Measurements from ENCODE around the gene NAGLU. TPM values are rescaled to one million over a fixed set of nuclear protein-coding genes. Genes with fewer than 3 reads are reported as not detected.
"Not testable (repeated sequence)": the region's sequence is repeated elsewhere in the genome, so short reads cannot be mapped to it uniquely, and the experiment has no call there.

The NAGLU gene
- total and polyA plus RNA-seq, 8 donors, result 11.7 to 55.8 (median 21.1) TPM

DNA sequence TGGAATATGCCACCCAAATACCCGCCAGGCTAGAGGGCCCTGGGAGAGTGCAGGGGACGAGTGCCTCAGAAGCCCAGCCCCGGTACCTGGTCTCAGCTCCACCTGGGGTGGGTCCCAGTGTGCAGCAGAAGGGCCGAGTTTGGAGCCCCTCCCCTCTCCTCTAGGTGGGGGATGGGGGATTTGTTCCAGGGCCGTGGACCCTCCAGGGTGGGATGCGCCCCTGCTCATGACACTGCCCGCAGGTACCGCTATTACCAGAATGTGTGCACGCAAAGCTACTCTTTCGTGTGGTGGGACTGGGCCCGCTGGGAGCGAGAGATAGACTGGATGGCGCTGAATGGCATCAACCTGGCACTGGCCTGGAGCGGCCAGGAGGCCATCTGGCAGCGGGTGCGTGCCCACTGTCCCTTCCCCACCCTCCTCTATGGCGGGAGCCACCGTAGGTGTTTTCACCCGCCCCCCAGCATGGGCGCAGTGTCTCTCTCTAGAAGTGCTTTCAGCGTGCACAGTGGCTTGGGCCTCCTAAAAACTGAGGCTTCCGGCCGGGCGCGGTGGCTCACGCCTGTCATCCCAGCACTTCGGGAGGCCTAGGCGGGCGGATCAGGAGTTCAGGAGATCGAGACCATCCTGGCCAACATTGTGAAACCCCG lies 1.2 kb downstream of the NAGLU start:
- 84 to 87% (median 85%) methylated on average over 26 to 31 of the region's 31 CpGs for WGBS, 5 donors
- TF ChIP-seq EP300 (IDR thresholded peaks at IDR 0.05), result no peak
- TF ChIP-seq POLR2AphosphoS5 (IDR thresholded peaks at IDR 0.05), result no peak
- TF ChIP-seq, protein P1, sequence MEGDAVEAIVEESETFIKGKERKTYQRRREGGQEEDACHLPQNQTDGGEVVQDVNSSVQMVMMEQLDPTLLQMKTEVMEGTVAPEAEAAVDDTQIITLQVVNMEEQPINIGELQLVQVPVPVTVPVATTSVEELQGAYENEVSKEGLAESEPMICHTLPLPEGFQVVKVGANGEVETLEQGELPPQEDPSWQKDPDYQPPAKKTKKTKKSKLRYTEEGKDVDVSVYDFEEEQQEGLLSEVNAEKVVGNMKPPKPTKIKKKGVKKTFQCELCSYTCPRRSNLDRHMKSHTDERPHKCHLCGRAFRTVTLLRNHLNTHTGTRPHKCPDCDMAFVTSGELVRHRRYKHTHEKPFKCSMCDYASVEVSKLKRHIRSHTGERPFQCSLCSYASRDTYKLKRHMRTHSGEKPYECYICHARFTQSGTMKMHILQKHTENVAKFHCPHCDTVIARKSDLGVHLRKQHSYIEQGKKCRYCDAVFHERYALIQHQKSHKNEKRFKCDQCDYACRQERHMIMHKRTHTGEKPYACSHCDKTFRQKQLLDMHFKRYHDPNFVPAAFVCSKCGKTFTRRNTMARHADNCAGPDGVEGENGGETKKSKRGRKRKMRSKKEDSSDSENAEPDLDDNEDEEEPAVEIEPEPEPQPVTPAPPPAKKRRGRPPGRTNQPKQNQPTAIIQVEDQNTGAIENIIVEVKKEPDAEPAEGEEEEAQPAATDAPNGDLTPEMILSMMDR (IDR thresholded peaks at IDR 0.05), result no peak
- no peak for TF ChIP-seq POLR2A (IDR thresholded peaks at IDR 0.05)
- Histone ChIP-seq H3K4me3 (peak overlapping the region; percentile 62 to 73 (median 64)), H3K36me3 (peaks cover 25 to 42% (median 37%) of the 10 kb centered on the region in 4 donors), H3K9me3 (no peaks in the 10 kb centered on the region), H3K27ac (peak overlapping the region; percentile 93 to 98 (median 97)), H3K27me3 (no peaks in the 10 kb centered on the region), H3K4me1 (peaks cover 30 to 50% (median 38%) of the 10 kb centered on the region in 4 donors)
- intact Hi-C loops (cut with DNase I; ENCODE audit: low total_unique reads), result no loop called here
- no peak for DNase-seq

DNA sequence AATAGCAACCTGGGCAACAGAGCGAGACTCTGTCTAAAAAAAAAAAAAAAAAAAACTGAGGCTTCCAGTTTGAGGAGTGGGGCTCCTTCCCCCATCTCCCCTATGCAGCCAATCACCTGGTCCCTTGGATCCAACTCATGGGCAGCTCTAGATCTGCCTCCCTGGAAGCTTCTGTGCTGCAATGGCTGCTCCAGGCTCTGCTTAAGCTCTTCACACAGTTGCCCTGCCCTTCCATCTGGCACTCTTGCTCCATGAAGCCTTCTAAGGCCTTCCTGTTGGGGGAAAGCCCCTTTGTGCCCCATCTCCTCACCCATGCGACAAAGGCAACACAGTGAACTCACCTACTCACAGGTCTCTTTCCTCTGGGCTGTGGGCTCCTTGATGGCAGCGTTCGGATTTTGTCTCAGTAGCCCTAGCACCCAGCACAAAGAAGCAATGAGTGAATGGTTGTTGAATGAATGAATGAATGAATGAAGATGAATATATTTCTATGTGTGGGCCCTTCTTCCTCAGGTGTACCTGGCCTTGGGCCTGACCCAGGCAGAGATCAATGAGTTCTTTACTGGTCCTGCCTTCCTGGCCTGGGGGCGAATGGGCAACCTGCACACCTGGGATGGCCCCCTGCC lies 1.9 kb downstream of the NAGLU start:
- Histone ChIP-seq H3K9me3 (no peaks in the 10 kb centered on the region), H3K36me3 (peaks cover 31 to 49% (median 44%) of the 10 kb centered on the region in 4 donors), H3K4me3 (peak overlapping the region in 1 of 4 donors; percentile 64), H3K27ac (peak overlapping the region in 1 of 5 donors; percentile 98), H3K27me3 (no peaks in the 10 kb centered on the region), H3K4me1 (peaks cover 30 to 47% (median 31%) of the 10 kb centered on the region in 4 donors)
- DNase-seq, result no peak
- 89 to 98% (median 96%) methylated on average over 5 of the region's 5 CpGs for WGBS, 5 donors
- intact Hi-C loops (cut with DNase I; ENCODE audit: low total_unique reads), result no loop called here
- no peak for TF ChIP-seq POLR2A (IDR thresholded peaks at IDR 0.05)

DNA sequence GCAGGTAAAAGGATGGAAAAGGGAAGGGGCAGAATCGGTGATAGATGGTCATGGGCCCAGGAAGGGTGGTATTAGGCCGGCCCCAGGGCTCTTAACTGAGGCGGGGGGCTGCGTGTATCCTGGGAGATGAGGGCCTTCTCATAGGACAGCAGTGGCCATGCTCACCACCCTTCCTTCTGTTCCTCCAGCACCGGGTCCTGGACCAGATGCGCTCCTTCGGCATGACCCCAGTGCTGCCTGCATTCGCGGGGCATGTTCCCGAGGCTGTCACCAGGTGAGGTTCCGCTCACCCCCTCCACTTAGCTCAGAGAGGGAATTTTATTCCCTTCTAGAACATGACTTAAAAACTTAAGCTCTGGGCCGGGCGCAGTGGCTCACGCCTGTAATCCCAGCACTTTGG lies 2.4 kb downstream of the NAGLU start:
- 92 to 98% (median 94%) methylated on average over 14 of the region's 14 CpGs for WGBS, 5 donors
- Histone ChIP-seq H3K27me3 (no peaks in the 10 kb centered on the region), H3K4me3 (no peak overlapping the region), H3K4me1 (peaks cover 27 to 47% (median 30%) of the 10 kb centered on the region in 4 donors), H3K36me3 (peaks cover 37 to 54% (median 49%) of the 10 kb centered on the region in 4 donors), H3K9me3 (no peaks in the 10 kb centered on the region), H3K27ac (no peak overlapping the region)
- TF ChIP-seq POLR2A (IDR thresholded peaks at IDR 0.05) (no peak), POLR2AphosphoS5 (IDR thresholded peaks at IDR 0.05) (no peak), EP300 (IDR thresholded peaks at IDR 0.05) (no peak)
- TF ChIP-seq, protein P1 (IDR thresholded peaks at IDR 0.05), result no peak
- intact Hi-C loops (cut with DNase I; ENCODE audit: low total_unique reads), result no loop called here
- DNase-seq, result no peak

DNA sequence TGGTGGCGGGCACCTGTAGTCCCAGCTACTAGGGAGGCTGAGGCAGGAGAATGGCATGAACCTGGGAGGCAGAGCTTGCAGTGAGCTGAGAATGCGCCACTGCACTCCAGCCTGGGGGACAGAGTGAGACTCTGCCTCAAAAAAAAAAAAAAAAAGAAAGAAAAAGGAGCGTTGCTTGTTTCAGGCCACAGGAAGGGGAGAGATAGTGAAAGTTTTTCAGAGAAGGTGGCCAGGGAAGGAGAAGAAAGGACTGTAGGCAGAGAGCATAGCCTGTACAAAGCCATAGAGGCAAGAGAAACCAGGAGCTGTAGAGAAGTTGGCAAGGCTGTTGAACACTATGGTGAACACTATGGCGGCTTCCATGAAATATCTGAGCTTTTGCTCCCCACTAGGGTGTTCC lies 4.5 kb downstream of the NAGLU start:
- H3K27me3 ChIP-seq; DNase-seq; H3K4me3 ChIP-seq; intact Hi-C loops (cut with DNase I; ENCODE audit: low total_unique reads); H3K9me3 ChIP-seq: not testable (repeated sequence)
- Histone ChIP-seq H3K4me1 (peaks cover 18 to 38% (median 24%) of the 10 kb centered on the region in 4 donors), H3K27ac (peak overlapping the region in 3 of 5 donors; percentile 65 to 84 (median 76)), H3K36me3 (peaks cover 43 to 75% (median 64%) of the 10 kb centered on the region in 4 donors)
- WGBS, 5 donors, result 81 to 95% (median 87%) methylated on average over 4 of the region's 4 CpGs

DNA sequence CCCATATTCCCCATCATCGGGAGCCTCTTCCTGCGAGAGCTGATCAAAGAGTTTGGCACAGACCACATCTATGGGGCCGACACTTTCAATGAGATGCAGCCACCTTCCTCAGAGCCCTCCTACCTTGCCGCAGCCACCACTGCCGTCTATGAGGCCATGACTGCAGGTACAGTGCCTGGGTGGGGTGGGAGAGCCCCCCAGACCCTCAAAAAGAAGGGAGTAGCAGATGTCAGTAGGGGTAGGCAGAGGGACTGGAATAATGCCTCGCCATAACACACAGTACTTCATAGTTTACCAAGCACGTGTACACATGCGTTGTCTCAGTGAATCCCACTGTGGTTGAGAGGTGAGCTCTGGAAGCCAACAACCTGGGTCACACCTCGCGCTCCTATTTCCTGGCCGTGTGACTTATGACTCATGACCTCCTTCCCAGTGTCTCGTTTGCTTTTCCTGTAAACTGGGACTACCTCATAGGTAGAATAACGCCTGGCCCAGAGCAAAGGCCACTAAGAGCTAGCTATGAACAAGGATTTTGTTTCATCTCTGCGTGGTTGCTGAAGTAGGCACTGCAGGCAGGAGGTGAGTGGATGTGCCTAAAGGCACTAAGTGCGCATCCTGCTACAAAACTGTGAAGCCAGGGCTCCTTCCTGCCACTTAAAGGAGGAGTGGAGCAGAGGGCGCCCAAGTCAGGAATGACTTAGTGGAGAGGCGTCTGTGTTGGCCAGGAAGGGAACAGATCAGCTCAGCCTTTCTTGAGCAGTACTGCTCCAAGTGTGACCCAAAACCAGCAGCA lies 5.2 kb downstream of the NAGLU start:
- no peaks in the 10 kb centered on the region for H3K9me3 ChIP-seq
- peak in 1 of 2 donors; percentile 48 for DNase-seq
- no peak overlapping the region for H3K4me3 ChIP-seq
- 53 to 71% (median 65%) methylated on average over 17 of the region's 17 CpGs for WGBS, 5 donors
- peaks cover 43 to 75% (median 64%) of the 10 kb centered on the region in 4 donors for H3K36me3 ChIP-seq
- H3K27ac ChIP-seq, result peak overlapping the region; percentile 65 to 84 (median 72)
- no peaks in the 10 kb centered on the region for H3K27me3 ChIP-seq
- TF ChIP-seq POLR2A (IDR thresholded peaks at IDR 0.05) (no peak), POLR2AphosphoS5 (IDR thresholded peaks at IDR 0.05) (peak in 1 of 3 donors; percentile 39), EP300 (IDR thresholded peaks at IDR 0.05) (no peak)
- TF ChIP-seq, protein P1 (IDR thresholded peaks at IDR 0.05), result no peak
- intact Hi-C loops (cut with DNase I; ENCODE audit: low total_unique reads), result no loop called here
- peaks cover 16 to 36% (median 20%) of the 10 kb centered on the region in 4 donors for H3K4me1 ChIP-seq
